Activated CD4-positive, alpha-beta T cell treated with anti-CD3 and anti-CD28 coated beads, Interleukin-2, amount 10 ng/mL, durations not matched to agents 24 days and 14 days (primary cell): ENCODE results near the gene KRT25. TPM values are rescaled to one million over a fixed set of nuclear protein-coding genes. Genes with fewer than 3 reads are reported as not detected.

Source experiments
- DNase-seq: peaks from one replicate; pipeline ENCODE4 v3.0.0; 2022
- H3K27ac Mint-ChIP-seq: one replicate; pipeline ENCODE4 v1.8.0; 2022; ENCODE audit warnings: mild to moderate bottlenecking, mixed read lengths
- H3K27me3 Mint-ChIP-seq: one replicate; pipeline ENCODE4 v1.8.0; 2022; ENCODE audit warnings: mixed read lengths
- H3K36me3 Mint-ChIP-seq: one replicate; pipeline ENCODE4 v1.8.0; 2022; ENCODE audit warnings: low read depth, mild to moderate bottlenecking, mixed read lengths
- H3K4me1 Mint-ChIP-seq: one replicate; pipeline ENCODE4 v1.8.0; 2021; ENCODE audit warnings: mixed read lengths
- H3K4me3 Mint-ChIP-seq: one replicate; pipeline ENCODE4 v1.8.0; 2022; ENCODE audit warnings: mild to moderate bottlenecking, moderate library complexity, mixed read lengths
- H3K9me3 Mint-ChIP-seq: one replicate; pipeline ENCODE4 v1.8.0; 2021; ENCODE audit warnings: mixed read lengths
- intact Hi-C: fragments of 100-400 bp; cut with micrococcal nuclease; formaldehyde crosslinking; loops from one replicate; pipeline ENCODE4 v1.15.1; 2023
- total RNA-seq: library from RNA; stranded (reverse); gene quantifications from 2 replicates; pipeline ENCODE4 v1.2.3, GENCODE V29; 2022

Gene KRT25
- total RNA-seq, 1 donor from 2014 or later, result not detected

DNA sequence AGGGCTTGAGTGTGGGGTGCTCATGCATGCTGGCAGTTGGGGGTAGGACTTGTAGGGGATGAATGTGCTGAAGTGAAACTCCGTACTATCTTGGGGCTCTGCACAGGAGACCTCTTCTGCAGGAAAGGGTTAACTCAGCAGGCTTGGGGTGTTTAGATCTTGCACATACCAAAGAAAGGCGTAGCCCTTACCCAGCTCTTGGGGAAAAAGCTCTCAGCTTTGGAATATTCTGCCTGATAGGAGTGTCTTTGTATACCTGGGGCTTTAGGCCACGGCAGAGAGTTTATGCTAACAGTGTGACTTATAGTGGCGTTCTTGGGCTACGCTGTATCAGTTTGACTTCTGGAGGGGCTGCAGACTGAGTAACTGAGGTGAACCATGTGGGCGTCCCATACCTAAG is 21.1 kb downstream of the KRT25 start:
- Mint-ChIP-seq H3K27me3 (peaks cover 46% of the 10 kb centered on the region), H3K9me3 (no peaks in the 10 kb centered on the region), H3K27ac (no peak overlapping the region), H3K36me3 (no peaks in the 10 kb centered on the region), H3K4me3 (no peak overlapping the region), H3K4me1 (no peaks in the 10 kb centered on the region)
- intact Hi-C loops, result no loop called here
- DNase-seq, result no peak

DNA sequence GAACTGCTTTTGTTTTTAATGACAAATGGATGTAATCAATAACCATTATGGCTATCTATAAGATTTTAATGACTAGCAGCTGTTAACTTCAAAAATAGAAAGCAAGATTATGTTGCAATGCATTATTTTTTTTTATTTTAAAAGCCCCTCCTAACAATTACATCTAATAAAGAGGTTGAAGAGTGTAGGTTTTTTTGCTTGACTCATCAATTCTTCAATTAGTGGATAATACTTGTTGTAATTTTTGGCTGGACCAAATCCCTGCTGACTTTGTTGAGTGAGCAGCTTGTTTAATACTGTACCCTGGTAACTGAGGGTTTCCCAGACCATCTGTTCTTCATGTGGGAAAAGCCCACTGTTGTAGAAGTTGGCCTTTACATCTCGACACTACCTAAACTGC is 24.2 kb downstream of the KRT25 start:
- H3K27me3 Mint-ChIP-seq, result peaks cover 43% of the 10 kb centered on the region
- intact Hi-C loops, result no loop called here
- H3K27ac Mint-ChIP-seq, result no peak overlapping the region
- peaks cover 2% of the 10 kb centered on the region for H3K4me1 Mint-ChIP-seq
- no peaks in the 10 kb centered on the region for H3K36me3 Mint-ChIP-seq
- H3K4me3 Mint-ChIP-seq, result no peak overlapping the region
- H3K9me3 Mint-ChIP-seq, result no peaks in the 10 kb centered on the region
- no peak for DNase-seq

GRCh38 chr17:40727447-40728231 is 27.5 kb downstream of the KRT25 start:
- Mint-ChIP-seq H3K27ac (no peak overlapping the region), H3K4me3 (no peak overlapping the region), H3K27me3 (peaks cover 46% of the 10 kb centered on the region), H3K9me3 (peaks cover 6% of the 10 kb centered on the region), H3K36me3 (no peaks in the 10 kb centered on the region), H3K4me1 (peaks cover 2% of the 10 kb centered on the region)
- intact Hi-C loops, result no loop called here
- no peak for DNase-seq

DNA sequence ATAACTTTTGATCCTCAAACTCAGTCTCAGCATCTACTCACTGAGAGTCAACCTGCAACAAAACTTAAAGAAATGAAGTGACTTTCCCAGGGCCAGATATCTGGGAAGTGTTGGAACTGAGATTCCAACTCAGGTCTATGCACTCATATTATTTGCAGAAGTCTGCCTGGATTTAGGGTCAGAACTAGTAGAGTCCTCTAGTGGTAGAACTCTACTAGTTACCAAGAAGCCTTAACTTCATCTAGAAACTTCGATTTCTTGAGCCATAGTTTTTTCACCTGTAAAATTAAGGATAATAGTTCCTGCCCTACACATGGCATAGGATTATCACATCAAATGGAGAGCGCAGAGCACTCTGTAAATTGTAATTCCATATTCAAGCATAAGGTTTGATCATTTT is 28.2 kb downstream of the KRT25 start:
- Mint-ChIP-seq H3K4me1 (peaks cover 2% of the 10 kb centered on the region), H3K9me3 (peaks cover 6% of the 10 kb centered on the region), H3K27ac (no peak overlapping the region), H3K4me3 (no peak overlapping the region), H3K27me3 (peaks cover 45% of the 10 kb centered on the region), H3K36me3 (no peaks in the 10 kb centered on the region)
- DNase-seq, result no peak
- intact Hi-C loops, result no loop called here

DNA sequence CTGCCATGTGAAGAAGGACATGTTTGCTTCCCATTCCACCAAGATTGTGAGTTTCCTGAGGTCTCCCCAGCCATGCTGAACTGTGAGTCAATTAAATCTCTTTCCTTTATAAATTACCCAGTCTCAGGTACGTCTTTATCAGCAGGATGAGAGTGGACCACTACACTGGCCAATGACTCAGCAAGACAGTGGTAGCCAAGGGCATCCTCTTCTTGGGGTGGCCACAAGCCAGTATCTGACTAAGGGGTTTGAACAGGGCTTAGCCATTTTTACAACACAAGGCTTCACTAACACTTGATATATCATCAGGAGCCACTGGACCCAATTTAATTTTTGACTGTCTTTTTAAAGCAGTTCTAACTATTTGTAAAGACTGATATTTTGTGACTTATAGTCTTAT is 30.5 kb downstream of the KRT25 start:
- Mint-ChIP-seq H3K27me3 (peaks cover 45% of the 10 kb centered on the region), H3K27ac (no peak overlapping the region), H3K36me3 (no peaks in the 10 kb centered on the region), H3K9me3 (peaks cover 6% of the 10 kb centered on the region), H3K4me1 (peaks cover 2% of the 10 kb centered on the region), H3K4me3 (no peak overlapping the region)
- DNase-seq, result no peak
- intact Hi-C loops, result no loop called here

DNA sequence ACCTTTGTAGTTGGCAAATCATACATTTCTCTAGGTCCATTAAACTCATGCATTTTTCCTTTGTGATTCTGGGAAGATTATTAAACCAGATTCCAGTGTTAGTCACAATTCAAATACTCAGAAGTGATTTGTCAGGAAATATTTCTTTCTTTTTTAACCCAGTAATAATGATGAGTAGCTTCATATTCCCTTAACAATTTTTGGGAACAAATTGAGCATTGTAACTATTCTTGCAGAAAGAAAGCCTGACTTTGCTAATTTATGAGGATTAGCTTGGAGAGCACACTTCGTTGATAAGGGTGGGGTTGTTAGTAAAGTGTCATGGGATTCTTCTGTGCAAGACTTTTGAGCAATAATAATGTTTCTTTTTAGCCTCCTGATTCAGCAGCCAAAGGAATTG is 32.9 kb downstream of the KRT25 start:
- Mint-ChIP-seq H3K9me3 (peaks cover 6% of the 10 kb centered on the region), H3K27ac (no peak overlapping the region), H3K27me3 (peaks cover 46% of the 10 kb centered on the region), H3K36me3 (no peaks in the 10 kb centered on the region), H3K4me3 (no peak overlapping the region), H3K4me1 (no peaks in the 10 kb centered on the region)
- intact Hi-C loops, result no loop called here
- DNase-seq, result no peak

DNA sequence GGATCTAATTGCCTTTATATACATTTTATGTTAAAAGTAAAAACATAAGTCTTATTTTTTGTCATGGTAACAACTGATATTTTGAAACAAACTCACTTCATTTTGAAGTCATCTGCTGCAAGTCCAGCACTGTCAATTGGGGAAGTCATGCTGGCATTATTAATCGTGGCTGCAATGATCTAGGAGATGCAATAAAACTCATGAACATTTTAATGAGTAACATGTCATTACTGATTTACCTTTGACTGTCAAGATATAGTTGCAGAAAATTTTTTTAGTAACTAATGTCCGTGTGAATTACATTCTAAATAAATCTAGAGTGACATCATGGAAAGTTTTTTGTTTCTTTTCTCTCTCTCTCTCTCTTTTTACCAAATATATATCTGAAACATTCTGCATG is 34.2 kb downstream of the KRT25 start:
- intact Hi-C loops, result no loop called here
- Mint-ChIP-seq H3K27ac (no peak overlapping the region), H3K9me3 (peaks cover 6% of the 10 kb centered on the region), H3K4me1 (no peaks in the 10 kb centered on the region), H3K36me3 (no peaks in the 10 kb centered on the region), H3K4me3 (no peak overlapping the region), H3K27me3 (peaks cover 40% of the 10 kb centered on the region)
- no peak for DNase-seq

DNA sequence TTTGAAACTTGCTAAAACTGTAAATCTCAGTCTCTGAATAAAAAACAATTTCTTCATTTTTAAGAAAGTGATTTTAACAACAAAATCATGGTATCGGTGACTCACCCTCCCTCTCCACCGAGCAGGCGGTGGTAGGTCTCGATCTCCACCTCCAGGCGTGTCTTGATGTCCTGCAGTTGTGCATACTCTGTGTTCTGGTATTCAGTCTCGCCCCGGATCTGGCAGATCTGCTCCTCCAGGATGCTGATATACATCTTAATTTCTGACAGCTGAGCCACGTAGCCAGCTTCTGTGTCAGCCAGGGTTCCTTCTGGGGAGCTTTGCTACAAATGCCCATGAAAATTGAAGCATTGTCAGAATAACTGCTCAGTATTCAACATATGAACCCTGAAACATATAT is 36.2 kb downstream of the KRT25 start:
- no peak overlapping the region for H3K27ac Mint-ChIP-seq
- no peak overlapping the region for H3K4me3 Mint-ChIP-seq
- intact Hi-C loops, result no loop called here
- DNase-seq, result no peak
- no peaks in the 10 kb centered on the region for H3K36me3 Mint-ChIP-seq
- peaks cover 33% of the 10 kb centered on the region for H3K27me3 Mint-ChIP-seq
- no peaks in the 10 kb centered on the region for H3K4me1 Mint-ChIP-seq
- H3K9me3 Mint-ChIP-seq, result peaks cover 4% of the 10 kb centered on the region

DNA sequence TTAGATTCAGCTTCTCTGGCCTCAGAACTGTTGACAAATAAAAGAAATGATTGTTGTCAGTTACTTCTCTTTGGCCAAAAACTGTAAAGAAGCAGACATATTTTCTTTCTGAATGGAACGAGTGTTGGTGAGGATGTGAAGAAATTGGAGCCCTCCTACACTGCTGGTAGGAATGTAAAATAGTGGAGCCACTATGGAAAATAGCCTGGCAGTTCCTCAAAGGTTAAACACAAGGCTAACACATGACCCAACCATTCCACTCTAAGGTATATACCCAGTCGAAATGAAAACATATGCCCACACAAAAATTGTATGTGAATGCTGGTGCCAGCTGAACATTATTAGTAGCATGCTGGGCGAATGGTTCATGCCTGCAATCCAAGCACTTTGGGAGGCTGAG is 37.4 kb downstream of the KRT25 start:
- Mint-ChIP-seq H3K27ac (no peak overlapping the region), H3K4me1 (no peaks in the 10 kb centered on the region), H3K36me3 (no peaks in the 10 kb centered on the region), H3K9me3 (no peaks in the 10 kb centered on the region), H3K4me3 (no peak overlapping the region), H3K27me3 (peaks cover 25% of the 10 kb centered on the region)
- DNase-seq, result no peak
- intact Hi-C loops, result no loop called here

DNA sequence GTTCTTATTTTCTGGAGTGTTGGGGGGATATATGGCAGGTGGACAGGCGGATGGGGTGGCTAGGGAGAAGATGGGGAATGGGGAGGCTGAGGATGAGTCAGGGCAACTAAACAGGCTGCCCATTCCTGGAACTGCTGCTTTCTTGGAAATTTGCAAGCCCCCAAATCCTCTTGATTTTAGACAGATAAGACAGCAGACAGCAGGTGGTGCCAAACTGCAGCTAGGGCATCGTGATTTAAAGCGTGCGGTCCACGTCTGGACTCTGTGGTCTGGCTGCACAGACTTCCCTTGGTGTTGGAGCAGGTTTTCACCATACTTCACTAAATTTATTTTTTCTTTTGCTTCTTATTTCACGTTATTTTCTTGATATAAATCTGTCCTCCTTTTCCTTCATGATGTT is 40.7 kb downstream of the KRT25 start:
- H3K4me1 Mint-ChIP-seq, result no peaks in the 10 kb centered on the region
- no peak overlapping the region for H3K27ac Mint-ChIP-seq
- intact Hi-C loops, result no loop called here
- no peaks in the 10 kb centered on the region for H3K9me3 Mint-ChIP-seq
- no peak for DNase-seq
- H3K27me3 Mint-ChIP-seq, result peaks cover 9% of the 10 kb centered on the region
- H3K36me3 Mint-ChIP-seq, result no peaks in the 10 kb centered on the region
- no peak overlapping the region for H3K4me3 Mint-ChIP-seq

- intact Hi-C loops, result no loop called here
- DNase-seq, result no peak
- Mint-ChIP-seq H3K4me1 (no peaks in the 10 kb centered on the region), H3K27ac (no peak overlapping the region), H3K27me3 (peaks cover 25% of the 10 kb centered on the region), H3K9me3 (no peaks in the 10 kb centered on the region), H3K36me3 (no peaks in the 10 kb centered on the region), H3K4me3 (no peak overlapping the region)
Measured at GRCh38 chr17:40707745-40708144, 47.4 kb downstream of the KRT25 start.

DNA sequence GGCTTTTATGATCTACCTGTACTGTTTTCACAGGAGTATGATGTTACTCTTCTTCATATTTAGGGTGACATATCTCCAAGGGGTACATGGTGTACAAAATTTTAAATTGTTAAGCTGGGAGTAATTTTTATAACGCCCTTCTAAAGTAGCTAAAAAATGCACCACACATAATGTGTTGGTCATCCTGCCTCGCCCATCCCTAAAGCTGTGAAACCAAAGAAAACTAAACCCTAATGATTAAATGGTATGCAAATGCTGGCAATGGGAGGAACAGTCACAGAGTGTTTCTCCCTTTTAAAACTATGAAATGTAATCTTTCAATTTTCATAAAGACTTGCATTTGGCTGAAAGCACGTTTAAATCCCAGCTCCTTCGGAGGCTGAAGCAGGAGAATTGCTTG is 49.5 kb downstream of the KRT25 start:
- DNase-seq, result no peak
- intact Hi-C loops, result no loop called here
- H3K27ac Mint-ChIP-seq, result no peak overlapping the region
- H3K4me1 Mint-ChIP-seq, result no peaks in the 10 kb centered on the region
- H3K36me3 Mint-ChIP-seq, result no peaks in the 10 kb centered on the region
- no peaks in the 10 kb centered on the region for H3K9me3 Mint-ChIP-seq
- H3K4me3 Mint-ChIP-seq, result no peak overlapping the region
- peaks cover 28% of the 10 kb centered on the region for H3K27me3 Mint-ChIP-seq

GRCh38 chr17:40703652-40704051 is 51.5 kb downstream of the KRT25 start, which contains the start of gene KRT24:
KRT24 (minus strand) TSS chr17:40703752; CDS start chr17:40703693, 59 bp downstream.
- Mint-ChIP-seq H3K27me3 (peaks cover 34% of the 10 kb centered on the region), H3K9me3 (no peaks in the 10 kb centered on the region), H3K4me1 (no peaks in the 10 kb centered on the region), H3K4me3 (no peak within 1 kb of the TSS), H3K36me3 (no peaks in the 10 kb centered on the region), H3K27ac (no peak within 1 kb of the TSS)
- intact Hi-C loops, result no loop called here
- no peak for DNase-seq

DNA sequence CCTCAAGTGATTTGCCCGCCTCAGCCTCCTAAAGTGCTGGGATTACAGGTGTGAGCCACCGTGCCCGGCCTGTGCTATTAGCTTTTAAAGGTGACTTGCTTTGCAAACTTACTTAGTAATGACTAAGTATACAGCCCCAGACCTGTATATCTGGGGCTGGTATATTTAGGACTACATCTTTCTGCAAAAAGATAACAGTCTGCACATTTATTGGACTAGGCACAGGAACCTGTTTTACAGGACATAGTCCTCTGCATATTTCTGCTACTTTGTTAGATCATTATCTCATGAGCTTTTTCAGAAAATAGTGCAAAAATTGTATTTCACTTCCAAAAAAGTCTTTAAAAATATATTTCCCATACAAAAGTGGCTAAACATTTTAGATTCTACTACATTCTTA is 52.9 kb downstream of the KRT25 start:
- Mint-ChIP-seq H3K4me3 (no peak overlapping the region), H3K36me3 (no peaks in the 10 kb centered on the region), H3K27me3 (peaks cover 37% of the 10 kb centered on the region), H3K4me1 (no peaks in the 10 kb centered on the region), H3K27ac (no peak overlapping the region), H3K9me3 (no peaks in the 10 kb centered on the region)
- intact Hi-C loops, result no loop called here
- no peak for DNase-seq

DNA sequence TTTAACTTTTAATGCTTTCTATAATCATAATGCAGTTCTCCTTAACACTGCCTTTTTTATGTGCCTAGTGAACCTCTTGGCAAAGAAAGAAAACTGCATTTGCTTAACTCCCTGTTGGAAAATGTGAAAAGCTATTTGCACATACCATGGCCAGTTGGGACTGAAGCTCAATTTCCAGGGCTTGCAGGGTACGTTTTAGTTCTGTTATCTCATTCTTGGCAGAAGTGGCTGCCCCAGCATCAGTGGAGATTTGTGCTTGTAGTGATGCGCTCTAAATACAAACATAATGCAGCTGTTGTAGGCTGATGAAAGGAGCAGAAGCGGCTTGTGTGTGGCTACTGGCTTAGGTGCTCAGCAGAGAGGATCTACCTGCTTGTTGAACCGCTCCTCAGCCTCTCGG is 55.3 kb downstream of the KRT25 start:
- H3K27me3 Mint-ChIP-seq, result peaks cover 43% of the 10 kb centered on the region
- intact Hi-C loops, result no loop called here

More for the DNA sequence above, 55.3 kb downstream of the KRT25 start:
- Mint-ChIP-seq H3K4me3 (no peak overlapping the region), H3K36me3 (no peaks in the 10 kb centered on the region), H3K4me1 (no peaks in the 10 kb centered on the region), H3K27ac (no peak overlapping the region), H3K9me3 (no peaks in the 10 kb centered on the region)
- peak; percentile 34 for DNase-seq
